Measurements from ENCODE around the gene CXorf38. TPM values are rescaled to one million over a fixed set of nuclear protein-coding genes. Genes with fewer than 3 reads are reported as not detected.
"Not testable (repeated sequence)": the region's sequence is repeated elsewhere in the genome, so short reads cannot be mapped to it uniquely, and the experiment has no call there.

Gene CXorf38
- total RNA-seq, 1 donor, result 10.1 TPM

GRCh38 chrX:40607381-40607780 lies 40.0 kb downstream of the CXorf38 start:
- H3K4me2 ChIP-seq (ENCODE audit: insufficient read depth, low read length), result no peak overlapping the region
- H3K27ac ChIP-seq (ENCODE audit: low read depth, low read length), result no peak overlapping the region
- H3K9me3 ChIP-seq (ENCODE audit: low read depth, low read length), result no peaks in the 10 kb centered on the region
- TF ChIP-seq, protein P1, sequence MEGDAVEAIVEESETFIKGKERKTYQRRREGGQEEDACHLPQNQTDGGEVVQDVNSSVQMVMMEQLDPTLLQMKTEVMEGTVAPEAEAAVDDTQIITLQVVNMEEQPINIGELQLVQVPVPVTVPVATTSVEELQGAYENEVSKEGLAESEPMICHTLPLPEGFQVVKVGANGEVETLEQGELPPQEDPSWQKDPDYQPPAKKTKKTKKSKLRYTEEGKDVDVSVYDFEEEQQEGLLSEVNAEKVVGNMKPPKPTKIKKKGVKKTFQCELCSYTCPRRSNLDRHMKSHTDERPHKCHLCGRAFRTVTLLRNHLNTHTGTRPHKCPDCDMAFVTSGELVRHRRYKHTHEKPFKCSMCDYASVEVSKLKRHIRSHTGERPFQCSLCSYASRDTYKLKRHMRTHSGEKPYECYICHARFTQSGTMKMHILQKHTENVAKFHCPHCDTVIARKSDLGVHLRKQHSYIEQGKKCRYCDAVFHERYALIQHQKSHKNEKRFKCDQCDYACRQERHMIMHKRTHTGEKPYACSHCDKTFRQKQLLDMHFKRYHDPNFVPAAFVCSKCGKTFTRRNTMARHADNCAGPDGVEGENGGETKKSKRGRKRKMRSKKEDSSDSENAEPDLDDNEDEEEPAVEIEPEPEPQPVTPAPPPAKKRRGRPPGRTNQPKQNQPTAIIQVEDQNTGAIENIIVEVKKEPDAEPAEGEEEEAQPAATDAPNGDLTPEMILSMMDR (IDR thresholded peaks at IDR 0.05; ENCODE audit: extremely low read depth, low read depth, low read length), result no peak
- no peaks in the 10 kb centered on the region for H3K79me2 ChIP-seq (ENCODE audit: insufficient read depth, low read length)
- no peak overlapping the region for H3K4me3 ChIP-seq (ENCODE audit: insufficient read depth, low read length)
- H3K4me1 ChIP-seq (ENCODE audit: insufficient read depth, low read length), result no peaks in the 10 kb centered on the region
- no peaks in the 10 kb centered on the region for H3K36me3 ChIP-seq (ENCODE audit: insufficient read depth, low read length)
- peaks cover 8% of the 10 kb centered on the region for H3K27me3 ChIP-seq (ENCODE audit: insufficient read depth, low read length)
- DNase-seq (ENCODE audit: insufficient read length, low spot score, missing footprints), result no peak
- H4K20me1 ChIP-seq (ENCODE audit: insufficient read depth, low read length), result no peaks in the 10 kb centered on the region
- no peak overlapping the region for H2AFZ ChIP-seq (ENCODE audit: low read length)

DNA sequence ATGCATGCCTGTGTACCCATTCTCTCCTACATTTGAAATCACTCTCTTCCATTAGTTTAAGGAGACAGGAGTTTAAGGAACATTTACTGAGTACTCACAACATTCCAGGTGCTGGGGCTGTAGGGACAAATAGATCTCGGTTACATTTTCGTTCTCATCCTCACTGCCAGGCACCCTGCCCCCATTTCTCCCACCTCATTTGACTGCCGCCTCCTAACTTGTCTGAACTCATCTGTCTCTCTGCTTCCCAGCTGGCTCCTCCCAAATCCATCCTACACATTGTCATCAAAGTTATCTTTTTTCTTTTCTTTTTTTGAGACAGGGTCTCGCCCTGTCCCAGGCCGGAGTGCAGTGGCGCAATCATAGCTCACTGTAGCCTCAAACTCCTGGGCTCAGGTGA lies 43.9 kb downstream of the CXorf38 start:
- H3K79me2 ChIP-seq (ENCODE audit: insufficient read depth, low read length), result no peaks in the 10 kb centered on the region
- H3K4me1 ChIP-seq (ENCODE audit: insufficient read depth, low read length), result no peaks in the 10 kb centered on the region
- TF ChIP-seq, protein P1 (IDR thresholded peaks at IDR 0.05; ENCODE audit: extremely low read depth, low read depth, low read length), result no peak
- H3K27me3 ChIP-seq (ENCODE audit: insufficient read depth, low read length), result peaks cover 6% of the 10 kb centered on the region
- DNase-seq (ENCODE audit: insufficient read length, low spot score, missing footprints), result no peak
- no peak overlapping the region for H3K4me3 ChIP-seq (ENCODE audit: insufficient read depth, low read length)
- peaks cover 9% of the 10 kb centered on the region for H3K36me3 ChIP-seq (ENCODE audit: insufficient read depth, low read length)
- H4K20me1 ChIP-seq (ENCODE audit: insufficient read depth, low read length), result no peaks in the 10 kb centered on the region
- no peaks in the 10 kb centered on the region for H3K9me3 ChIP-seq (ENCODE audit: low read depth, low read length)
- no peak overlapping the region for H3K4me2 ChIP-seq (ENCODE audit: insufficient read depth, low read length)
- H2AFZ ChIP-seq (ENCODE audit: low read length), result no peak overlapping the region
- no peak overlapping the region for H3K27ac ChIP-seq (ENCODE audit: low read depth, low read length)

DNA sequence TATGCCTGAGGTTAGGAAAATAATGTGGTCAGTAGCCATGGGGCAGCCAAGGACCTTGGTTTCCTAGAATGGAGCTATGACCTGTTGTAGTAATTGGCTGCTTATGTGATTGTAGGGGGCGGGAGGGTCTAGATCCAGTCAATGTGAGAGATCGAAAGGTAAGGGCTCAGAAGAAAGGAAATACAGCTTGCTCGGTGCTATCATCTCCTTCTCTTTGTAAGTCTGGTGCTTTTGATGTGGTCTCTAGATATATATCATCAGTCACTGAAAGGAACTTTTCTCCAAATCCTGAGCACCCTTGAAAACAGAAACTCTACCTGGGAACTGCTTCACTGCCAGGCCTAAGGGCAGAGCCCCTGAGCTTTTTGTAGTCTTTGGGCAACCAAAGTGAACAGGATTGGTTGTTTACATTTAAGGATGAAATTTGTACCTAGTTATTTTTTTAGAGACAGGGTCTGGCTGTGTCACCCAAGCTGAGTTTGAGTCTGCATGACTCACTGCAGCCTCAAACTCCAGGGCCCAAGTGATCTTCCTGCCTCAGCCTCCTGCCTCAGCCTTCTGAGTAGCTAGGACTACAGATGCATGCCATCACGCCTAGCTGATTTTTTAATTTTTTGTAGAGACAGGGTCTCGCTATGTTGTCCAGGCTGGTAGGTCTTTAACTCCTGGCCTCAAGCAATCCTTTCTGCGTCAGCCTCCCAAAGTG lies 57.6 kb downstream of the CXorf38 start:
- peaks cover 39% of the 10 kb centered on the region for H3K79me2 ChIP-seq (ENCODE audit: insufficient read depth, low read length)
- not testable (repeated sequence) for H3K4me1 ChIP-seq (ENCODE audit: insufficient read depth, low read length); H2AFZ ChIP-seq (ENCODE audit: low read length); H3K27me3 ChIP-seq (ENCODE audit: insufficient read depth, low read length); H3K4me3 ChIP-seq (ENCODE audit: insufficient read depth, low read length); H3K4me2 ChIP-seq (ENCODE audit: insufficient read depth, low read length); DNase-seq (ENCODE audit: insufficient read length, low spot score, missing footprints); H3K27ac ChIP-seq (ENCODE audit: low read depth, low read length); H3K9me3 ChIP-seq (ENCODE audit: low read depth, low read length)
- H3K36me3 ChIP-seq (ENCODE audit: insufficient read depth, low read length), result peaks cover 19% of the 10 kb centered on the region
- peaks cover 10% of the 10 kb centered on the region for H4K20me1 ChIP-seq (ENCODE audit: insufficient read depth, low read length)

DNA sequence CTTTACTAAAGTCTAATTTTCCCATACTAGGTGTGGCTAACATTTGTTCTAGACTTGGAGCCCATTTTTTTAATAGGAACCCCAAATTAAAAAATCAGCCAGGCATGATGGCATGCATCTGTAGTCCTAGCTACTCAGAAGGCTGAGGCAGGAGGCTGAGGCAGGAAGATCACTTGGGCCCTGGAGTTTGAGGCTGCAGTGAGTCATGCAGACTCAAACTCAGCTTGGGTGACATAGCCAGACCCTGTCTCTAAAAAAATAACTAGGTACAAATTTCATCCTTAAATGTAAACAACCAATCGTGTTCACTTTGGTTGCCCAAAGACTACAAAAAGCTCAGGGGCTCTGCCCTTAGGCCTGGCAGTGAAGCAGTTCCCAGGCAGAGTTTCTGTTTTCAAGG lies 59.7 kb downstream of the CXorf38 start:
- H3K4me3 ChIP-seq (ENCODE audit: insufficient read depth, low read length); H3K4me1 ChIP-seq (ENCODE audit: insufficient read depth, low read length); H3K4me2 ChIP-seq (ENCODE audit: insufficient read depth, low read length); DNase-seq (ENCODE audit: insufficient read length, low spot score, missing footprints); H3K27me3 ChIP-seq (ENCODE audit: insufficient read depth, low read length); H3K9me3 ChIP-seq (ENCODE audit: low read depth, low read length); H2AFZ ChIP-seq (ENCODE audit: low read length); H3K27ac ChIP-seq (ENCODE audit: low read depth, low read length): not testable (repeated sequence)
- Histone ChIP-seq H4K20me1 (ENCODE audit: insufficient read depth, low read length) (peaks cover 15% of the 10 kb centered on the region), H3K79me2 (ENCODE audit: insufficient read depth, low read length) (peaks cover 58% of the 10 kb centered on the region), H3K36me3 (ENCODE audit: insufficient read depth, low read length) (peaks cover 15% of the 10 kb centered on the region)

GRCh38 chrX:40582811-40583210 lies 64.5 kb downstream of the CXorf38 start:
- H3K27ac ChIP-seq (ENCODE audit: low read depth, low read length), result no peak overlapping the region
- no peak overlapping the region for H3K4me3 ChIP-seq (ENCODE audit: insufficient read depth, low read length)
- H3K4me1 ChIP-seq (ENCODE audit: insufficient read depth, low read length), result peaks cover 7% of the 10 kb centered on the region
- H4K20me1 ChIP-seq (ENCODE audit: insufficient read depth, low read length), result peaks cover 19% of the 10 kb centered on the region
- no peak overlapping the region for H3K4me2 ChIP-seq (ENCODE audit: insufficient read depth, low read length)
- H3K9me3 ChIP-seq (ENCODE audit: low read depth, low read length), result no peaks in the 10 kb centered on the region
- no peak for DNase-seq (ENCODE audit: insufficient read length, low spot score, missing footprints)
- peaks cover 21% of the 10 kb centered on the region for H3K27me3 ChIP-seq (ENCODE audit: insufficient read depth, low read length)
- H3K79me2 ChIP-seq (ENCODE audit: insufficient read depth, low read length), result peaks cover 66% of the 10 kb centered on the region
- H3K36me3 ChIP-seq (ENCODE audit: insufficient read depth, low read length), result no peaks in the 10 kb centered on the region
- H2AFZ ChIP-seq (ENCODE audit: low read length), result no peak overlapping the region
- TF ChIP-seq, protein P1 (IDR thresholded peaks at IDR 0.05; ENCODE audit: extremely low read depth, low read depth, low read length), result no peak

DNA sequence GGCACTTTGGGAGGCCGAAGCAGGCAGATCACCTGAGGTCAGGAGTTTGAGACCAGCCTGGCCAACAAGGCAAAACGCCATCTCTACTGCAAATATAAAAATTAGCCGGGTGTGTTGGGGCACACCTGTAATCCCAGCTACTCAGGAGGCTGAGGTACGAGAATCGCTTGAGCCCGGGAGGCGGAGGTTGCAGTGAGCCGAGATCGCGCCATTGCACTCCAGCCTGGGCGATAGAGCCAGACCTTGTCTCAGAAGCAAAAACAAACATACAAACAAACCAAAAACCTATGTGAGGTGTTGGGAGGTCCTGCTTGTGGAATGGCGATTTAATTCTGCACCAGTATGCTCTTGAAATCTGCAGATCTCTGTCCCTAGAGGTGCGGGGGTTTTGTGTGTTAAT lies 65.2 kb downstream of the CXorf38 start:
- peaks cover 22% of the 10 kb centered on the region for H3K27me3 ChIP-seq (ENCODE audit: insufficient read depth, low read length)
- H3K79me2 ChIP-seq (ENCODE audit: insufficient read depth, low read length), result peaks cover 59% of the 10 kb centered on the region
- peak overlapping the region; percentile 63 for H3K27ac ChIP-seq (ENCODE audit: low read depth, low read length)
- not testable (repeated sequence) for DNase-seq (ENCODE audit: insufficient read length, low spot score, missing footprints); H3K36me3 ChIP-seq (ENCODE audit: insufficient read depth, low read length); H2AFZ ChIP-seq (ENCODE audit: low read length); H3K9me3 ChIP-seq (ENCODE audit: low read depth, low read length); H3K4me1 ChIP-seq (ENCODE audit: insufficient read depth, low read length)
- H3K4me2 ChIP-seq (ENCODE audit: insufficient read depth, low read length), result peak overlapping the region; percentile 84
- H4K20me1 ChIP-seq (ENCODE audit: insufficient read depth, low read length), result peaks cover 19% of the 10 kb centered on the region
- peak overlapping the region; percentile 82 for H3K4me3 ChIP-seq (ENCODE audit: insufficient read depth, low read length)
